Endodermal cell (in vitro differentiated cells): ENCODE data around the gene RAB20. TPM values are rescaled to one million over a fixed set of nuclear protein-coding genes. Genes with fewer than 3 reads are reported as not detected.

ENCODE experiments used
- DNase-seq: peaks from one replicate; pipeline ENCODE4 v3.0.0-alpha.2; 2017
- H3K27ac ChIP-seq: 2 replicates; pipeline ENCODE4 v1.5.1; 2013; ENCODE audit warnings: mild to moderate bottlenecking, low read depth, low read length, moderate library complexity
- H3K27me3 ChIP-seq: 2 replicates; pipeline ENCODE4 v1.6.1; 2013; ENCODE audit warnings: mild to moderate bottlenecking, low read length, moderate library complexity; ENCODE audit not compliant: insufficient read depth, control insufficient read depth, poor library complexity, severe bottlenecking
- H3K36me3 ChIP-seq: 2 replicates; pipeline ENCODE4 v1.7.0; 2013; ENCODE audit warnings: mild to moderate bottlenecking, low read length, moderate library complexity; ENCODE audit not compliant: control insufficient read depth, insufficient read depth
- H3K4me1 ChIP-seq: one replicate; pipeline ENCODE4 v1.7.0; 2013; ENCODE audit warnings: low read length; ENCODE audit not compliant: control insufficient read depth, insufficient read depth
- H3K4me3 ChIP-seq: 2 replicates; pipeline ENCODE4 v1.5.1; 2013; ENCODE audit warnings: mild to moderate bottlenecking, low read length, moderate library complexity
- H3K9ac ChIP-seq: 2 replicates; pipeline ENCODE4 v1.6.1; 2013; ENCODE audit warnings: mild to moderate bottlenecking, low read length, moderate library complexity; ENCODE audit not compliant: poor library complexity, severe bottlenecking; ENCODE audit errors: extremely low read depth
- H3K9me3 ChIP-seq: 2 replicates; pipeline ENCODE4 v1.6.1; 2013; ENCODE audit warnings: mild to moderate bottlenecking, low read length, moderate library complexity; ENCODE audit not compliant: control insufficient read depth
- H3K27ac Mint-ChIP-seq: 2 replicates; pipeline ENCODE4 v1.8.0; 2020; ENCODE audit warnings: mixed read lengths
- H3K27me3 Mint-ChIP-seq: 2 replicates; pipeline ENCODE4 v1.8.0; 2021; ENCODE audit warnings: mild to moderate bottlenecking, mixed read lengths; ENCODE audit not compliant: insufficient read depth
- H3K36me3 Mint-ChIP-seq: 2 replicates; pipeline ENCODE4 v1.8.0; 2020; ENCODE audit warnings: low read depth, mixed read lengths
- H3K4me1 Mint-ChIP-seq: 2 replicates; pipeline ENCODE4 v1.8.0; 2020; ENCODE audit warnings: mixed read lengths
- H3K4me3 Mint-ChIP-seq: 2 replicates; pipeline ENCODE4 v1.8.0; 2020; ENCODE audit warnings: mild to moderate bottlenecking, moderate library complexity, mixed read lengths
- H3K9me3 Mint-ChIP-seq: 2 replicates; pipeline ENCODE4 v1.8.0; 2020; ENCODE audit warnings: mild to moderate bottlenecking, mixed read lengths
- CTCF ChIP-seq: fragments of 200-600 bp; sonication (generic); conservative IDR thresholded peaks from 2 replicates; pipeline ENCODE4 v1.5.0; 2021; ENCODE audit warnings: antibody characterized with exemption, mild to moderate bottlenecking
- WGBS, 2 experiments: methylation state at CpG; one replicate each; pipeline versions ENCODE4 v1.1.5 to v1.1.7; 2013; ENCODE audit warnings: missing lambda C conversion rate in 2 of 2, mixed read lengths in 1 of 2; ENCODE audit not compliant: insufficient coverage in 1 of 2, insufficient read length in 1 of 2; 5-methylcytosine and 5-hydroxymethylcytosine counted together
- total RNA-seq, 2 donors: library from RNA; stranded (reverse); fragmentation: NEBNext Ultra II Directional in 1 of 2; extraction: Animal tissue kit (Norgen Biotek cat#: 25700) in 1 of 2; gene quantifications; 2 replicates in 1 of 2; 3 replicates in 1 of 2; pipeline ENCODE4 v1.2.1, GENCODE V29; 2021

RAB20 gene
- total RNA-seq, 2 donors from 2014 or later, result 12.6 to 14.2 TPM

DNA sequence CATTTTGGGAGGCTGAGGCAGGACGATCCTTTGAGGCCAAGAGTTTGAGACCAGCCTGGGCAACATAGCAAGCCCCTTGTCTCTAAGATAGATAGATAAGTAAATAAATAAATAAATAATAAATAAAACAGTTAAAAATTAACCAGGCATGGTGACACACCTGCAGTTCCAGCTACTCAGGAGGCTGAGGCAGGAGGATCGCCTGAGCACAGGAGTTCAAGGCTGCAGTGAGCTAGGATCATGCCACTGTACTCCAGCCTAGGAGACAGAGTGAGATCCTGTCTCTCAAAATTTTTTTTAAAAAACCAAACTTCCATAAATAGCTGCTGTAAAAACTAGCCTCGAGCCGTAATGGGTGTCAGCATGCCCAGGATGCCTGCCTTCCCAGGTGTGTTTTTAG is 39.5 kb upstream of the RAB20 start:
- Mint-ChIP-seq H3K4me3 (no peak overlapping the region), H3K9me3 (peaks cover 13% of the 10 kb centered on the region), H3K4me1 (peaks cover 19% of the 10 kb centered on the region), H3K27me3 (no peaks in the 10 kb centered on the region), H3K27ac (peak overlapping the region; percentile 94), H3K36me3 (no peaks in the 10 kb centered on the region)
- WGBS, 2 experiments, result 93 to 100% methylated on average over 4 of the region's 4 CpGs
- Histone ChIP-seq H3K27me3 (no peaks in the 10 kb centered on the region), H3K36me3 (no peaks in the 10 kb centered on the region), H3K9me3 (no peaks in the 10 kb centered on the region), H3K9ac (no peak overlapping the region), H3K4me1 (no peaks in the 10 kb centered on the region), H3K27ac (no peak overlapping the region), H3K4me3 (no peak overlapping the region)
- TF ChIP-seq CTCF, result no peak
- DNase-seq, result peak; percentile 25

- 77 to 87% methylated on average over 4 to 10 of the region's 10 CpGs for WGBS, 2 experiments
- H3K9me3 ChIP-seq, result no peaks in the 10 kb centered on the region
- no peak overlapping the region for H3K4me3 Mint-ChIP-seq
- H3K9ac ChIP-seq, result no peak overlapping the region
- no peaks in the 10 kb centered on the region for H3K36me3 Mint-ChIP-seq
- H3K27me3 ChIP-seq, result no peaks in the 10 kb centered on the region
- H3K9me3 Mint-ChIP-seq, result peaks cover 13% of the 10 kb centered on the region
- H3K27ac ChIP-seq, result no peak overlapping the region
- H3K27me3 Mint-ChIP-seq, result no peaks in the 10 kb centered on the region
- H3K36me3 ChIP-seq, result no peaks in the 10 kb centered on the region
- no peak for TF ChIP-seq CTCF
- peak; percentile 43 for DNase-seq
- H3K27ac Mint-ChIP-seq, result peak overlapping the region; percentile 78
- H3K4me1 Mint-ChIP-seq, result peaks cover 19% of the 10 kb centered on the region
- no peaks in the 10 kb centered on the region for H3K4me1 ChIP-seq
- H3K4me3 ChIP-seq, result no peak overlapping the region
Observed at GRCh38 chr13:110600261-110600819, 38.8 kb upstream of the RAB20 start.

DNA sequence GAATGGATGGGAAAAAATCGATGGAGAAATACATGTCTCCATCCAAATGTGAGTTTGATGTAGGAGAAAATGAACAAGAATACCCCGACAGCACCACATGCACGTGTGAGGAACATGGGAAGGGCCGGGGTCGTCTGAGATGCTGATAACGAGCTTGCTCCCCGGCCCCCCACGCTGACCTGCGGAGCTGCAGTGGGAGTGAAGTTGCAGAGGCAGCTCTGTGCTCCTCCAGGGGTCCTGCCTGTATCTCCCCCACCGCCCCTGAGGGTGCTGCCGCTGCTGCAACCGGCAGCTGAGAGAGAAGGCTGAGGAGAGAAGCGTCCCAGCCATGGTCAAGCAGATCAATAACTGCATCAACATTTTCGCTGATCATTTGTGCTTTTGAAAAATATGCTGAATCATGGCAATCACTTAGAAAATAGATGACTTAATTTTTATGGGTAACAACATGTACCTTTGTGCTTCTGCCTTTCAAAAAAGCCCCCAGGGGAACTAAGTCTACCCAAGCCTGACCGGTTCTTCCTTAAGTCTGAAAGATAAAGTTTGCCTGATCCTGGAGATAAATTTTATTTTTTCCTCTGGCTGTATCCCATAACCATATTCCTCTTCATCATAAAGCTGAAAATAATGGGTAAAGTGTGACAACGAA is 35.6 kb upstream of the RAB20 start:
- no peak overlapping the region for H3K27ac Mint-ChIP-seq
- H3K4me1 Mint-ChIP-seq, result peaks cover 17% of the 10 kb centered on the region
- no peak for TF ChIP-seq CTCF
- WGBS, 2 experiments, result 77 to 79% methylated on average over 10 to 14 of the region's 16 CpGs
- H3K9ac ChIP-seq, result no peak overlapping the region
- H3K27ac ChIP-seq, result no peak overlapping the region
- H3K9me3 Mint-ChIP-seq, result no peaks in the 10 kb centered on the region
- no peaks in the 10 kb centered on the region for H3K4me1 ChIP-seq
- H3K36me3 ChIP-seq, result no peaks in the 10 kb centered on the region
- no peak overlapping the region for H3K4me3 Mint-ChIP-seq
- no peaks in the 10 kb centered on the region for H3K27me3 ChIP-seq
- no peaks in the 10 kb centered on the region for H3K27me3 Mint-ChIP-seq
- no peaks in the 10 kb centered on the region for H3K9me3 ChIP-seq
- peak; percentile 49 for DNase-seq
- no peak overlapping the region for H3K4me3 ChIP-seq
- no peaks in the 10 kb centered on the region for H3K36me3 Mint-ChIP-seq
